Measurements from ENCODE around the gene GNAO1. TPM values are rescaled to one million over a fixed set of nuclear protein-coding genes. Genes with fewer than 3 reads are reported as not detected.

The GNAO1 gene
- total RNA-seq, 1 donor from 2014 or later, result 14.6 TPM

DNA sequence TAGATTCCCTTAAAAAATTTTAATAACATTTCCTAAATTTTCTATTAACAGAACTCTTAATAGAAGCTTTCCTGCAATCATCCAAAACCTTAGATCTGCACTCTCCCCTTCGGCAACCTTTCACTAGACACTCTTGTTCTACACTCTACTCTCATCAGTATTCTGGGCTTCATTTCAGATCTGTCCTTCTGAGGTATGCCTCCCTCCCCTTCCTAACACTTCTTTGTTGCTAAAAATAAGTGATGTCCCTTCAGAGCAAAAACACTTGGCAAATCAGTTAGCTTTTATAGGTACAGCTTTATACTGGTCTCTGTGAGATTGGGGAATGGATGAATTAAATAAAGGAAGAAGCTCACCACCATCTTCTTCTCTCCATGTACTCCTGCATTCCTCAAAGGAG lies 28.2 kb upstream of the GNAO1 start:
- no peak overlapping the region for H3K4me3 Mint-ChIP-seq (ENCODE audit: low read depth)
- H3K4me1 Mint-ChIP-seq (ENCODE audit: low read depth), result no peaks in the 10 kb centered on the region
- H3K27ac Mint-ChIP-seq, result no peak overlapping the region
- TF ChIP-seq, protein P1, sequence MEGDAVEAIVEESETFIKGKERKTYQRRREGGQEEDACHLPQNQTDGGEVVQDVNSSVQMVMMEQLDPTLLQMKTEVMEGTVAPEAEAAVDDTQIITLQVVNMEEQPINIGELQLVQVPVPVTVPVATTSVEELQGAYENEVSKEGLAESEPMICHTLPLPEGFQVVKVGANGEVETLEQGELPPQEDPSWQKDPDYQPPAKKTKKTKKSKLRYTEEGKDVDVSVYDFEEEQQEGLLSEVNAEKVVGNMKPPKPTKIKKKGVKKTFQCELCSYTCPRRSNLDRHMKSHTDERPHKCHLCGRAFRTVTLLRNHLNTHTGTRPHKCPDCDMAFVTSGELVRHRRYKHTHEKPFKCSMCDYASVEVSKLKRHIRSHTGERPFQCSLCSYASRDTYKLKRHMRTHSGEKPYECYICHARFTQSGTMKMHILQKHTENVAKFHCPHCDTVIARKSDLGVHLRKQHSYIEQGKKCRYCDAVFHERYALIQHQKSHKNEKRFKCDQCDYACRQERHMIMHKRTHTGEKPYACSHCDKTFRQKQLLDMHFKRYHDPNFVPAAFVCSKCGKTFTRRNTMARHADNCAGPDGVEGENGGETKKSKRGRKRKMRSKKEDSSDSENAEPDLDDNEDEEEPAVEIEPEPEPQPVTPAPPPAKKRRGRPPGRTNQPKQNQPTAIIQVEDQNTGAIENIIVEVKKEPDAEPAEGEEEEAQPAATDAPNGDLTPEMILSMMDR (IDR thresholded peaks at IDR 0.05; ENCODE audit: unreplicated experiment), result no peak
- no peaks in the 10 kb centered on the region for H3K36me3 Mint-ChIP-seq (ENCODE audit: insufficient read depth)
- H3K9me3 Mint-ChIP-seq (ENCODE audit: low read depth), result no peaks in the 10 kb centered on the region
- peaks cover 8% of the 10 kb centered on the region for H3K27me3 Mint-ChIP-seq
- no peak for DNase-seq (ENCODE audit: low spot score, unreplicated experiment)

DNA sequence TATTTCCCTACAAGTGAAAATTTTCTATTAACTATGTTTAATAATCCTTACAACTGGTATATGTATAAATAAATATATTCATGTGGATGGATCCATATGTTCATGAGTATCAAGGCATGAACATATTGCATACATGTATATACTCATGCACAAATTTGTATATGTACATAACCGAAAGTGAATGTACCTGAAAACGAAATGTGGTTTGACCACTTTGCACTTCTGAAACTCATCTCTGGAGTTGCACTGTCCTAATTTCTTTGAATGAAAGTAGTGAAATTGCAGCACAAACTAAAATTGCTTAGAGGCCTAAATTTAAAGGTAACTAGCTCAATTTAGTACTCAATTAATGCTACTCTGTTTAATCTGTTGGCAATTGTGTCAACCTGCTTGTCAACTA lies 27.4 kb upstream of the GNAO1 start:
- no peak overlapping the region for H3K4me3 Mint-ChIP-seq (ENCODE audit: low read depth)

DNA sequence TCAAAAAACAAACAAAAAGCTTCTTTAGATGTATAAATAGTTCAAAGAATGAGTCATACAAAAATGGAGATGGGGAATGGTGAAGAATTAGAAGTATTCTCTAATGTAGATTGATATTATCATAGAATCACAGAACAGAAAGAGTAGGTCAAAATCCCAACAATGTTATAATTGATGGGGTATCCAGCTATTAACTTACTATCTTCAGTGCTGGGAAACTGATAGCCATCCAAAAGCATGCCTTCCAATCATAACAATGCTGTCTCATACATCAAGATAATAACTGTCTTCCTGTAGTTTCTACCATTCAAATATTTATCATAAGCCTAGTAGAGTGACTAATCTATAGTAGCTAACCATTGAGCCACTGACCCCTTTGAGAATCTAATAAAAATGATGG lies 26.7 kb upstream of the GNAO1 start:
- no peak for DNase-seq (ENCODE audit: low spot score, unreplicated experiment)
- no peaks in the 10 kb centered on the region for H3K4me1 Mint-ChIP-seq (ENCODE audit: low read depth)
- H3K36me3 Mint-ChIP-seq (ENCODE audit: insufficient read depth), result no peaks in the 10 kb centered on the region
- TF ChIP-seq, protein P1 (IDR thresholded peaks at IDR 0.05; ENCODE audit: unreplicated experiment), result no peak
- H3K27me3 Mint-ChIP-seq, result peaks cover 8% of the 10 kb centered on the region
- no peaks in the 10 kb centered on the region for H3K9me3 Mint-ChIP-seq (ENCODE audit: low read depth)
- H3K4me3 Mint-ChIP-seq (ENCODE audit: low read depth), result no peak overlapping the region
- H3K27ac Mint-ChIP-seq, result no peak overlapping the region

More for the DNA sequence above, 27.4 kb upstream of the GNAO1 start:
- TF ChIP-seq, protein P1 (IDR thresholded peaks at IDR 0.05; ENCODE audit: unreplicated experiment), result no peak
- no peaks in the 10 kb centered on the region for H3K4me1 Mint-ChIP-seq (ENCODE audit: low read depth)
- DNase-seq (ENCODE audit: low spot score, unreplicated experiment), result no peak
- H3K9me3 Mint-ChIP-seq (ENCODE audit: low read depth), result no peaks in the 10 kb centered on the region
- H3K36me3 Mint-ChIP-seq (ENCODE audit: insufficient read depth), result no peaks in the 10 kb centered on the region
- H3K27ac Mint-ChIP-seq, result no peak overlapping the region
- H3K27me3 Mint-ChIP-seq, result peaks cover 8% of the 10 kb centered on the region

DNA sequence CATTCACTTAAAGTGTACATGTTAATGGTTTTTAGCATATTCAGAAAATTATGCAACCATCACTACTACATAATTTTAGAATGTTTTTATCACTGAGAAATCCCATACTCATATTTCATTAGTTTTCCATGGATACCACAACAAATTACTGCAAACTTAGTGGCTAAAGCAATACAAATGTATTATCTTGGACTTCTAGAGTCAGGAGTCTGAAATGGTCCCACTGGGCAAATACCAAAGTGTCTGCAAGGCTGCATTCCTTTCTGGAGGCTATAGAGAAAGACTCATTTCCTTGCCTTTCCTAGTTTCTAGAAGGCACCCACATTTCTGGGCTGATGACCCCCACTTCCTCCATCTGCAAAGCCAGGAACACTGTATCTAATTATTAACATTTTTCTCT lies 16.9 kb upstream of the GNAO1 start:
- H3K27me3 Mint-ChIP-seq, result peaks cover 2% of the 10 kb centered on the region
- H3K4me3 Mint-ChIP-seq (ENCODE audit: low read depth), result no peak overlapping the region
- no peaks in the 10 kb centered on the region for H3K4me1 Mint-ChIP-seq (ENCODE audit: low read depth)
- TF ChIP-seq, protein P1 (IDR thresholded peaks at IDR 0.05; ENCODE audit: unreplicated experiment), result no peak
- H3K27ac Mint-ChIP-seq, result no peak overlapping the region
- H3K36me3 Mint-ChIP-seq (ENCODE audit: insufficient read depth), result no peaks in the 10 kb centered on the region
- peaks cover 20% of the 10 kb centered on the region for H3K9me3 Mint-ChIP-seq (ENCODE audit: low read depth)
- no peak for DNase-seq (ENCODE audit: low spot score, unreplicated experiment)

DNA sequence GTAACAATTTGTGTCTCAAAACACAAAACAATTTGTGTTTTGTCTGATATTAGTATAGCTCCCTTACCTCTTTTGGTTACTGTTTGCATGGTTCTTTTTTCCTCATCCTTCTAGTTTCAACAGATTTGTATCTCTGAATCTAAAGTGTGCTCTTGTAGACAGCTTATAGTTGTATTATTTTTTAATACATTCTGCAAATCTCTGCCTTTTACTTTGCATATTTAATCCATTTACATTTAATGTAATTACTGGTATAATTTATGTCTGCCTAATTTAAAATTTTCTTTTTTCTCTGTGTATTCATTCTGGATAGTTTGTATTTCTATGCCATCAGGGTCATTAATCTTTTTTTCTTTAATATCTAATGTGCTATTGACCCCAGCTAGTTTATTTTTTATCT lies 9.9 kb upstream of the GNAO1 start:
- H3K4me3 Mint-ChIP-seq (ENCODE audit: low read depth), result no peak overlapping the region
- peaks cover 14% of the 10 kb centered on the region for H3K9me3 Mint-ChIP-seq (ENCODE audit: low read depth)
- peaks cover 13% of the 10 kb centered on the region for H3K27me3 Mint-ChIP-seq
- no peaks in the 10 kb centered on the region for H3K4me1 Mint-ChIP-seq (ENCODE audit: low read depth)
- no peaks in the 10 kb centered on the region for H3K36me3 Mint-ChIP-seq (ENCODE audit: insufficient read depth)
- TF ChIP-seq, protein P1 (IDR thresholded peaks at IDR 0.05; ENCODE audit: unreplicated experiment), result no peak
- H3K27ac Mint-ChIP-seq, result no peak overlapping the region
- no peak for DNase-seq (ENCODE audit: low spot score, unreplicated experiment)

Data from progenitor cell of endocrine pancreas (in vitro differentiated cells).